ENCODE data around the gene TMEM117.
"Not testable (repeated sequence)": the region's sequence is repeated elsewhere in the genome, so short reads cannot be mapped to it uniquely, and the experiment has no call there.

The TMEM117 gene

DNA sequence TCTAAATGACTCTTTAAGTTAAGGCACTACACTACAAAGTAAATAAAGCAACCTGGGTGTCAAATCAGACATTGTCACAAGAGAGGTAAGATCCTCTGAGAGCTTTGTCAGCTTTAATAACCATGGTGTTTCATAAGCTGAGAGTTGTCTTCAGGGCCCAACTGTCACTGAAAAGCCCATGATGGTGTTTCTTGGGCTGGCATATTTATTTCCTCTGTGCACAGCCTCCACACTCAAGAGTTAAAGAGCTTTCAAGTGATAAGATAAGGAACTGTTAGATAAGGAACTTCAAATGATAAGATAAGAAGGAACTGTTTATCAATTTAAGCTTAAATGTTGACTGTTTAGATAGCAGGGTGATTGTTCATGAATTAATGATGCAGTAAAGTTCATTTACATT lies 495.4 kb downstream of the TMEM117 start:
- no peak for DNase-seq

GRCh38 chr12:44334347-44334746 lies 498.5 kb downstream of the TMEM117 start:
- DNase-seq: no peak

- DNase-seq: no peak
These were observed 499.1 kb downstream of the TMEM117 start for GRCh38 chr12:44335030-44335429.

DNA sequence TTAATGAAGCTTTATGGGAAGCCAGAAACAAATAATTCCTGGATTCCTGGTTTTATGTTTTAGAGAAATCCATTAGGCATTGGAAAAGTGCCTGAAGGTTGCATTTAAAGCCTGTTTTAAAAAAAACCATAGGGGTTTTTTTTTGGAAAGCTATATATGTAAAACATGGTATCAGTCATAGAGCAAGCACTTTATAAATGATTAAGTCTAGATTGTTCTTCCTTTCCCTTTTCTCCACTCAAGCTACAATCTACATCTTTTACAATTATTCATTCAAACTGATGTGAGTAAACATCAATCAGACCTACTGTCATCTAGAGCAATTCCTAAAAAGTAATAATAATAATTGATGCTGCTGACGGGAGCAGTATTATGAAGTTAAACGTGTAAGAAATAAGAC lies 500.7 kb downstream of the TMEM117 start:
- DNase-seq: no peak

- DNase-seq: no peak
These were observed 506.5 kb downstream of the TMEM117 start for GRCh38 chr12:44342371-44342770.

- DNase-seq: no peak
These were observed 511.3 kb downstream of the TMEM117 start for GRCh38 chr12:44347145-44347544.

GRCh38 chr12:44357494-44357893 lies 521.6 kb downstream of the TMEM117 start:
- DNase-seq: no peak

- DNase-seq: no peak
These were observed 522.8 kb downstream of the TMEM117 start for GRCh38 chr12:44358636-44359035.

GRCh38 chr12:44362947-44363346 lies 527.1 kb downstream of the TMEM117 start:
- no peak for DNase-seq

GRCh38 chr12:44367136-44367535 lies 531.3 kb downstream of the TMEM117 start:
- DNase-seq: no peak

GRCh38 chr12:44367916-44368315 lies 532.0 kb downstream of the TMEM117 start:
- DNase-seq: no peak

DNA sequence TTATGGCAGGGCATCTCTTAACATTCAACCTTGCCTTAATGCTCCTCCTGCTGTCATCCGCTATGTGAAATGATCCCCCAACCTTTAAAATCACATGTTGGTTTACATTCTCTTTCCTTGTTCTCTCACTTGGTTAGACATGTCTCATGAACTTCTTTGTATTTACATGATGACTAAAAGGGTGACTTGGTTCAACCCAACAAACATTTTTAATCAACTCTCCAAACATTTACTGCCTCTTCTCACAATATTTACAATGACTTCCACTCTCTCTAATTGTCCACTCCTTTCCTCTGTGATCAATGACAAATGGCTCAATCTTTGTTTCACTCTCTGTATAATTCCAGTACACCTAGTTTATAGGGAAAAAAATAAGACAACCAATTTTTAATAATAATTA lies 534.1 kb downstream of the TMEM117 start:
- DNase-seq: no peak

- no peak for DNase-seq
These were observed 535.1 kb downstream of the TMEM117 start for GRCh38 chr12:44370982-44371381.

- DNase-seq: no peak
These were observed 536.4 kb downstream of the TMEM117 start for GRCh38 chr12:44372259-44372658.

GRCh38 chr12:44375694-44376093 lies 539.8 kb downstream of the TMEM117 start:
- no peak for DNase-seq

DNA sequence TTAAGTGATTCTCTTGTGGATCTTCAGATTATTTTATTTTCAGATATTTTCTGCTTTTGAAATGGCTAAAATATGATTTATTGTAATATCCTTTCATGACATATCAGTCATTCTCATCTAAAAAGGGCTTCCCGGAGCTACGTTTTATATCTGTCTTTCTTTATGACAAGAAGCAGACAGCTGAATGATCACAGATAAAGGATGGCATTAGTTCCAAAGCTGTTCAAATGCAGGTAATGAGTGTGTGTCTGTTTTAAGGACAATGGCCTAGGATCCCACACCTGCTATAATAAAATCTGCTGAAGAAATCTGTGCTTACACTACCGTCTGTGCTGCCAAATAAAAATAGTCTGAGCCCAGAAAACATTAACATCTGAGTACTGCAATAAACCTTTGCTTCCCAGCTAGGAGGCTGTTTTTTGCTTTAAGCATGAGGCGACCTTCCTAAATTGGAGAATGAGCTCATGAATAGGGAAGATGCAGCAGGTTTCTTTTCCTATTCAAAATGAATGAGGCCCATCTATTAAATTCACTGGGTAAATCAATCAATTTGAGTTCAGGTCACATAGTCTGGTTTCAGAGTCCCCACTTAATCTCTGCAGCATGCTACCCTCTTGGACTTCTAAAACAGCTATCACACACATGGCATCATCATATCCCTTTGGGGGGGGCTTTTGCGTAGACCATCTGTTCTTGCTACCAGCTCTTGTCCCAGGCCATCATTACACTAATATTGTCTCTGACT lies 541.7 kb downstream of the TMEM117 start:
- DNase-seq: no peak

GRCh38 chr12:44379113-44379512 lies 543.2 kb downstream of the TMEM117 start:
- not testable (repeated sequence) for DNase-seq

- no peak for DNase-seq
These were observed 544.0 kb downstream of the TMEM117 start for GRCh38 chr12:44379831-44380230.

DNA sequence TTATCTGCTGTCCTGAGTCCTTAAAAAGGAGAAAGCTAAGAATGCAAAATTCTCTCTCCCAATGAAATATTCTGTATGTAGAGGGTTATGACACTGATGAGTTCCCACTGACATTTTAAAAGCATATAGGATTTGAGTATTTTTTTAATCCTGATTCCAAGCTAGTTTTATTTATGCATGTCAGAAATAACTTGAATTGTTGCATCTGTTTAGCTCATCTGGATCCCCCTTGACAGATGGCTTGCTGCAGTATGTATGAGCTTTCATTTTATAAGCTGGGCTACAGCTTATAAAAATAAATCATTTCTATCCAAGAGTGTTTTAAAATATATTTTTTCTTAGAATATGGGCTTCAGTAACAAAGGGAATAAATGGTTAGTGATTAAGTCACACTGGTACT lies 545.0 kb downstream of the TMEM117 start:
- no peak for DNase-seq

DNA sequence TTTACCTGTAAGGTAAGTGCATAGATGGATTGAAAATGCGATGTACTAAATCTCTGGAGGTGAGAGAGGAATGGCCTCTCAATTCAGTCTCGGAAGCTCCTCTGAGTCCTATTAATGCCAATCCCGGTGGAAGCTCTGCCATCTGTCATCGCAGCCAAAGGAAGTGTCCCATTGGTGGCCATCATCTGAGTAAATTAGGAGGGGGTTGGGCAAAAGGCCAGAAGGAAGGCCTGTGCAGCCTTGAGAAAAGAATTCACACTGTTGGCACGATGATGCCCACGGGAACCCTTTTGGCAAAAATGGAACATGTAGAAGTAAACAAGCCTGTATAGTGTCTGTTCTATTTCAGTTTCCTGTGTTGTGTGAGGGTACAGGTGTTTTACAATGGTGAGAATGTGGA lies 545.5 kb downstream of the TMEM117 start:
- no peak for DNase-seq

DNA sequence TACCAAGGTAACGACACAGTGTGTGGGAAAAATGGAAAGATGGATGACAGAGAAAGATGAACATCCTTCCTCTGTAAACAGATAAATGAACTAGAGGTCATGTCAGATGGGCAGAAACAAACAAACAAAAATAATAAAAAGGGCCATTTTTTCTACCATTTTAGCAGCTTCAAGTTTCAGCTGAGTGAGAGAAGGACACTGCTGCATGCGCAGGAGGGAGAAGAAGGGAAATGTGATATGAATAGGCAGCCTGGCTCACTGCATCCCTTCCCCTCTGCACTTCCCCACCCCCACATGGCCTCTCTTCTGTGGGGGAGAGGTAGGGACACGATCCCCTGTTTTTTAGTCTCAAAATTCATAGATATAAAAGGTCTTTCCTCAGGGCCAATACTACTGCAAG lies 548.3 kb downstream of the TMEM117 start:
- no peak for DNase-seq

DNA sequence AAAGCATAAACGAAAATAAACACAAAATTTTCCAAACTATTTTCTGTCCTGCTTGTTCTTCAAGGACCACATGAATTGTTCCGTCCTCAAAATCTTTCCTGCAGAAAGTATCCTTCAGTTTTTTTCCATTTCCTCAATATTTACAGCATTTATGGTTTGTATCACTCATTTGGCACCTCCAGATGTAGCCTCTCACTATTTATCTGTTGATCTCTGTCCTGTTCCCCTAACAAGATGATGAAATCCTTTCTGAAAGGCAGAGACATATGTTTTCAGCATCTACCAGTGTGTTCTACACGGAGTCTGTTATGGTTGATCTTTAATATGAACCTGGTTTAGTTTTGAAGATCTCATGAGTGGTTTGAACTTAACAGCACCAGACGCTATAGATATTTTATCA lies 550.1 kb downstream of the TMEM117 start:
- no peak for DNase-seq

DNA sequence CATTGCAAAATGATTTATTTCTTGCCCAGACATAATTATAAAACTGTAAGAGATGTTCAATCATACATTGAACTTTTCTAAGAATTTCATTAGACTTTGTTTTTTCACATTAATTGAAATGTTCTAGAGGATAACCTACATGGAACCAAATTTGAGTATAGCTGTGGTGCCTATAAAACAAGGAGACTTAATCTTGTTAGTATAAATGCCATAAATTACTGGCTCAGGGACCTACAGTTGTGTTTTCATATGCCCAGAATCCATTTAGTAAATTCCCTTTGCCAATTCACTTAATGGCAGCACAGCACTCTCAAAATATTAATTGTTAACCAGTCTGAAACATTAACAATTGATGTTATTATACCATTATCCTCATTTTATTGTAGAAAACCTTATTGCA lies 551.7 kb downstream of the TMEM117 start:
- DNase-seq: no peak

GRCh38 chr12:44389038-44389437 lies 553.2 kb downstream of the TMEM117 start:
- no peak for DNase-seq

DNA sequence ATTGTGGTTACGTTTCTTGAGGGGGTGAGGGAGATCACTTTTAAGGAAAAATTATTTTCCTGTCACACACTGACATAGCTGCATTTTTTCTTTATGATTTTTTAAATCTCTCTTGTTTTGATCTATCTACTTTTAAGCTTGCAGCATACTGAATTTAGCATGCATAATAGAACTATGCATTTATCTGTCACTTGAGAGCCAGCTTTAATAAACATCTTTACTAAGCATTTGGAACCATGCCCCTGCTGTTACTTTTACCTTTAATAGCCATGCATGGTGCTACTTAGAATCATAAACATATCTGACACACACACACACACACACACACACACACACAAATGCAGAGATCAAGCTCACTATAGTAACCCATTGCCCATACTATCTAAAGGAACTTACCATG lies 554.0 kb downstream of the TMEM117 start:
- no peak for DNase-seq

Measured in CD4-positive, alpha-beta T cell treated with Interleukin-17A for 4 hours (primary cell).